Heart right ventricle (tissue), 16 donors: ENCODE results near the gene WNT1. TPM values are rescaled to one million over a fixed set of nuclear protein-coding genes. Genes with fewer than 3 reads are reported as not detected.
A peak's percentile ranks its signal among the peaks of the same experiment; 100 is the strongest.

Experiments used
- ATAC-seq, 8 donors: fragments of 200-7000 bp; cut with Tn5 transposase; one replicate each; pipeline ENCODE4 v1.9.1; 2020; ENCODE audit warnings: mild to moderate bottlenecking in 8 of 8, moderate library complexity in 8 of 8, moderate number of reproducible peaks in 1 of 8
- DNase-seq, 2 donors: peaks; one replicate each; pipeline ENCODE4 v3.0.0-alpha.2; 2020
- H3K27ac ChIP-seq, 10 donors: fragments of 200-600 bp; sonication (generic) in 2 of 10; one replicate each; pipeline versions ENCODE4 v1.5.0 to v1.8.0; 2020 to 2022; ENCODE audit warnings: mild to moderate bottlenecking in 3 of 10
- H3K27me3 ChIP-seq, 7 donors: fragments of 200-600 bp; one replicate each; pipeline ENCODE4 v1.8.0; 2021 to 2022; ENCODE audit warnings: mild to moderate bottlenecking in 2 of 7
- H3K36me3 ChIP-seq, 9 donors: fragments of 200-600 bp; sonication (generic) in 1 of 9; one replicate each; pipeline versions ENCODE4 v1.5.0 to v1.8.0; 2020 to 2022; ENCODE audit warnings: mild to moderate bottlenecking in 2 of 9
- H3K4me1 ChIP-seq, 9 donors: fragments of 200-600 bp; sonication (generic) in 1 of 9; one replicate each; pipeline versions ENCODE4 v1.5.0 to v1.8.0; 2020 to 2022; ENCODE audit warnings: mild to moderate bottlenecking in 4 of 9
- H3K4me3 ChIP-seq, 10 donors: fragments of 200-600 bp; sonication (generic) in 2 of 10; one replicate each; pipeline versions ENCODE4 v1.5.0 to v1.8.0; 2020 to 2022; ENCODE audit warnings: mild to moderate bottlenecking in 7 of 10, moderate library complexity in 2 of 10
- H3K9me3 ChIP-seq, 11 donors: fragments of 200-600 bp in 10 of 11; sonication (generic) in 2 of 11; one replicate each; pipeline versions ENCODE4 v1.5.0 to v1.8.0; 2013 to 2022; ENCODE audit warnings: mild to moderate bottlenecking in 2 of 11, control low read depth in 1 of 11, moderate library complexity in 1 of 11
- whole genome bisulfite sequencing, 2 donors: extraction: QIAGEN DNeasy Blood & Tissue Kit; methylation state at CpG; one replicate each; pipeline ENCODE4 v1.1.7; 2013; ENCODE audit warnings: inconsistent platforms in 1 of 2; 5-methylcytosine and 5-hydroxymethylcytosine counted together
- intact Hi-C, 10 donors: fragments of 100-400 bp; cut with DNase I; formaldehyde crosslinking; loops; one replicate each; pipeline versions ENCODE4 v1.11.1 to v1.14.2; 2022
- polyA plus RNA-seq, 2 donors: library from polyadenylated mRNA; stranded (reverse); fragments of 200-250 nt; gene quantifications; one replicate each; pipeline ENCODE4 v1.2.3, GENCODE V29; 2013
- total RNA-seq, 10 donors: library from RNA; stranded (reverse); fragmentation: NEBNext Ultra II Directional in 3 of 10; extraction: Animal tissue kit (Norgen Biotek cat#: 25700) in 3 of 10; gene quantifications; one replicate each; pipeline versions ENCODE4 v1.2.1 to v1.2.4, GENCODE V29; 2021 to 2023
- TF ChIP-seq, protein P1 (sequence below), 9 donors: fragments of 200-600 bp; sonication (generic) in 2 of 9; IDR thresholded peaks; one replicate each; pipeline versions ENCODE4 v1.5.0 to v1.8.0; 2021 to 2022; ENCODE audit warnings: antibody characterized with exemption in 9 of 9, mild to moderate bottlenecking in 5 of 9, moderate library complexity in 1 of 9
- donor health status: Arrhythmogenic right ventricular cardiomyopathy.
- donor health status: ischemic (EF 13 %, LVEDD 7.1; RV severe dilation, severe dysfunction).
- donor health status: healthy with polysubstance abuse.
- donor health status: DM: no; HTN: yes; CAD: no.
- donor health status: DM: no; HTN: no; CAD: no.
- donor health status: ischemic (EF 25% LVEDD 6.9; RV normal size, moderate dysfunction).
- donor health status: ischemic (EF 25% LVEDD 5.7; RV mildly dilated, moderate dysfunction).
- donor health status: healthy.
- donor health status: DM: yes; HTN: yes; CAD: no.
- donor health status: Ischemic cardiomyopathy.
- donor health status: ischemic (EF 35%, LVEDD 5.7; RV mildly dilated, moderate dysfunction).
- donor health status: nonischemic (EF 11% LVEDD 7.7; RV severe dilation, severe dysfunction).
- donor health status: DM: yes; HTN: yes; CAD: no.
- donor health status: PGD.
- donor health status: ischemic (EF 29% LVEDD 5.4; RV normal size, mild dysfunction).
- donor health status: nonischemic (EF 23%, LVEDD 6.1; RV moderate dilation, normal function).

The WNT1 gene
- total and polyA plus RNA-seq, 12 donors, result not detected

DNA sequence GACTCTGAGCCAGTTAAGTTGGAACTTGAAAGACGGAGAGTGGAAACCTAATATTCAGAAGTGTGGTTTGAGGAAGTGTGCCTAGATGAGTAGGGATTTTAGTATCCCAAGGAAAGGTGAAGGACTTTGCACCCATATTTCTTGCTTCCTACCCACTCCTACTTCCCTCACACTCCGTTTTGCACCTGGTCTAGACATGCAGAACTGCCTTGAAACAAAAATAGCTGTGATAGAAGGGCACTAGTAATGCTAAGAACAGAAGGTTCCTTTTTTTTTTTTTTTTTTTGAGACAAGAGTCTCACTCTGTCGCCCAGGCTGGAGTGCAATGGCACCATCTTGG, 20.1 kb upstream of the WNT1 start:
- Histone ChIP-seq H3K27me3 (peaks cover 0 to 12% (median 0%) of the 10 kb centered on the region in 7 donors), H3K4me1 (peaks cover 5 to 37% (median 27%) of the 10 kb centered on the region in 9 donors), H3K4me3 (peak overlapping the region in 8 of 10 donors; percentile 74 to 98 (median 96)), H3K27ac (peak overlapping the region in 5 of 10 donors; percentile 72 to 93 (median 91)), H3K36me3 (peaks cover 0 to 12% (median 0%) of the 10 kb centered on the region in 9 donors), H3K9me3 (no peaks in the 10 kb centered on the region)
- ATAC-seq (no peak), DNase-seq (no peak)
- 34 to 40% methylated on average over 3 of the region's 3 CpGs for WGBS, 2 donors
- intact Hi-C loops, result no loop called here
- TF ChIP-seq, protein P1, sequence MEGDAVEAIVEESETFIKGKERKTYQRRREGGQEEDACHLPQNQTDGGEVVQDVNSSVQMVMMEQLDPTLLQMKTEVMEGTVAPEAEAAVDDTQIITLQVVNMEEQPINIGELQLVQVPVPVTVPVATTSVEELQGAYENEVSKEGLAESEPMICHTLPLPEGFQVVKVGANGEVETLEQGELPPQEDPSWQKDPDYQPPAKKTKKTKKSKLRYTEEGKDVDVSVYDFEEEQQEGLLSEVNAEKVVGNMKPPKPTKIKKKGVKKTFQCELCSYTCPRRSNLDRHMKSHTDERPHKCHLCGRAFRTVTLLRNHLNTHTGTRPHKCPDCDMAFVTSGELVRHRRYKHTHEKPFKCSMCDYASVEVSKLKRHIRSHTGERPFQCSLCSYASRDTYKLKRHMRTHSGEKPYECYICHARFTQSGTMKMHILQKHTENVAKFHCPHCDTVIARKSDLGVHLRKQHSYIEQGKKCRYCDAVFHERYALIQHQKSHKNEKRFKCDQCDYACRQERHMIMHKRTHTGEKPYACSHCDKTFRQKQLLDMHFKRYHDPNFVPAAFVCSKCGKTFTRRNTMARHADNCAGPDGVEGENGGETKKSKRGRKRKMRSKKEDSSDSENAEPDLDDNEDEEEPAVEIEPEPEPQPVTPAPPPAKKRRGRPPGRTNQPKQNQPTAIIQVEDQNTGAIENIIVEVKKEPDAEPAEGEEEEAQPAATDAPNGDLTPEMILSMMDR (IDR thresholded peaks at IDR 0.05), result no peak

DNA sequence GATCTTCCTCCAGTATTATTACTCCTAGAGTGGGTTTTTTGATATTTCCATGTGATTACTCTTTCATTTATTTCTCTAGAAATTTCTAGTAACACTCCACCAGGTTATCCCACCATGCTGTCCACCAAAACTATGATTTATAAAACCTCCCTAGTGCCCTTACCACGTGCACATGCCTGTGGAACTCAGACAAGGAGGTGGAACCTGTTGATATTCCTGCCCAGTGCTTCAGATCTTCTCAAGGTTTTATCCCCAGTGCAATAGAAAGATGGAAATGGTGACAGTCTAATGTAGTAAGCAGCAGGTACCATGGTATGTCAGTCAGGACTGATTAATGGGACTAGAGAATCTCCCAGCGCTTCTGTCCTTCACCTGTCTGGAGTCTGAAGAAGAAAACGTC, 17.3 kb upstream of the WNT1 start:
- Histone ChIP-seq H3K4me3 (no peak overlapping the region), H3K36me3 (no peaks in the 10 kb centered on the region), H3K9me3 (no peaks in the 10 kb centered on the region), H3K27me3 (peaks cover 0 to 24% (median under 1%) of the 10 kb centered on the region in 7 donors), H3K27ac (no peak overlapping the region), H3K4me1 (peaks cover under 1 to 18% (median 10%) of the 10 kb centered on the region in 9 donors)
- ATAC-seq (no peak), DNase-seq (no peak)
- intact Hi-C loops, result no loop called here
- TF ChIP-seq, protein P1 (IDR thresholded peaks at IDR 0.05), result no peak
- WGBS, 2 donors, result 69 to 70% methylated on average over 3 of the region's 3 CpGs

DNA sequence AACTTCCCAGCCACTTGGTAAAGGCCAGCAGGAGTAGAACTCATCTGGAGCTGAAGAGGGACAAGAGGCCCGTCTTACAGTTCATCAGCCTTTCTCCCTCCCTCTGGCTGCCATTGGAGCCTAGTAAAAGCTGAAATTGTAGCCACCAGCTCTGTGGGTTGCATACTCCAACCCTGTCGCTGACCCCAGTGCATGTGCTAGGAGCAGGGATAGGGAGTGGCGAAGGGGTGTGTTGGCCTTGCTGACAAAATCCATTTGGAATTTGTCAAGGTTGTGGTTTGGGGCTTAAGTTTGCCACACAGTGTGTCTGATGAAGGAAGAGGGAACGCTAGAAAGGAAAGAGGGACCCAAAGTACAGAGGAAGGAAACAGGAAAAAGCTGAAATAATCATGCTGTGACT, 16.8 kb upstream of the WNT1 start:
- no peak overlapping the region for H3K4me3 ChIP-seq
- H3K27ac ChIP-seq, result no peak overlapping the region
- TF ChIP-seq, protein P1 (IDR thresholded peaks at IDR 0.05), result no peak
- intact Hi-C loops, result no loop called here
- 43 to 60% methylated on average over 4 of the region's 4 CpGs for WGBS, 2 donors
- no peak for DNase-seq
- no peak for ATAC-seq
- peaks cover 0 to 24% (median 4%) of the 10 kb centered on the region in 7 donors for H3K27me3 ChIP-seq
- H3K4me1 ChIP-seq, result peaks cover 0 to 13% (median 5%) of the 10 kb centered on the region in 9 donors
- no peaks in the 10 kb centered on the region for H3K9me3 ChIP-seq
- no peaks in the 10 kb centered on the region for H3K36me3 ChIP-seq

DNA sequence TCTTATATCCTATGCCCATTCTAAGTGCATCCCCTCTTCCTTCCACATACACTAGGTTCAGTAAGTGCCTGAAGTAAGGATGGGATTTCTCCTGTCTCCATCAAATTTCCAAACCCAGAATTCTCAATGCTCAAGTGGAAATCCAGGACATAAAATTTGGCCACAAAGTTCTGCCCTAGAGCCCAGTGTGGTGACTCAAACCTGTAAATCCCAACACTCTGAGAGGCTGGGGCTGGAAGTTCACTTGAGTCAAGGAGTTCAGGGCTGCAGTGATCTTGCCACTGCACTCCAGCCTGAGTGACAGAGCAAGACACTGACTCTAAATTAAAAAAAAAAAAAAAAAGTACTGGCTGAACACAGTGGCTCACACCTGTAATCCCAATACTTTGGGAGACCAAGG, 16.3 kb upstream of the WNT1 start:
- H3K4me1 ChIP-seq, result peaks cover 0 to 13% (median 5%) of the 10 kb centered on the region in 9 donors
- DNase-seq, result no peak
- no peak overlapping the region for H3K4me3 ChIP-seq
- intact Hi-C loops, result no loop called here
- no peak for ATAC-seq
- no peaks in the 10 kb centered on the region for H3K9me3 ChIP-seq
- no peak overlapping the region for H3K27ac ChIP-seq
- H3K27me3 ChIP-seq, result peaks cover 0 to 24% (median 4%) of the 10 kb centered on the region in 7 donors
- TF ChIP-seq, protein P1 (IDR thresholded peaks at IDR 0.05), result no peak
- H3K36me3 ChIP-seq, result no peaks in the 10 kb centered on the region
